M059J (cell line): ENCODE results near the gene TSPAN5. TPM values are rescaled to one million over a fixed set of nuclear protein-coding genes. Genes with fewer than 3 reads are reported as not detected.
A peak's percentile ranks its signal among the peaks of the same experiment; 100 is the strongest.
"Not testable (repeated sequence)": the region's sequence is repeated elsewhere in the genome, so short reads cannot be mapped to it uniquely, and the experiment has no call there.

Experiments used
- DNase-seq: peaks from one replicate; pipeline ENCODE4 v3.0.0-alpha.2; 2012; ENCODE audit warnings: low read depth
- total RNA-seq: library from RNA; depleted of rRNA; stranded (reverse); fragments of >200 nt; shearing (Covaris generic); gene quantifications from 2 replicates; pipeline ENCODE4 v1.2.3, GENCODE V29; 2014

The TSPAN5 gene
- total RNA-seq, 1 experiment from 2014 or later, result 39.0 TPM

GRCh38 chr4:98555798-98556445 is 102.5 kb downstream of the TSPAN5 start:
- DNase-seq, result no peak

- peak; percentile 34 for DNase-seq
Measured at GRCh38 chr4:98546910-98547594, 111.4 kb downstream of the TSPAN5 start.

GRCh38 chr4:98544818-98545414 is 113.5 kb downstream of the TSPAN5 start:
- no peak for DNase-seq

- DNase-seq, result no peak
Measured at GRCh38 chr4:98544141-98544817, 114.1 kb downstream of the TSPAN5 start.

GRCh38 chr4:98542011-98542410 is 116.4 kb downstream of the TSPAN5 start:
- DNase-seq, result no peak

- DNase-seq, result no peak
Measured at GRCh38 chr4:98540803-98541202, 117.6 kb downstream of the TSPAN5 start.

- no peak for DNase-seq
Measured at GRCh38 chr4:98539741-98540140, 118.7 kb downstream of the TSPAN5 start.

- no peak for DNase-seq
Measured at GRCh38 chr4:98539299-98539698, 119.1 kb downstream of the TSPAN5 start.

GRCh38 chr4:98536631-98537030 is 121.8 kb downstream of the TSPAN5 start:
- DNase-seq, result no peak

- DNase-seq, result not testable (repeated sequence)
Measured at GRCh38 chr4:98534146-98534545, 124.3 kb downstream of the TSPAN5 start.

GRCh38 chr4:98530572-98530971 is 127.8 kb downstream of the TSPAN5 start:
- DNase-seq, result no peak

- DNase-seq, result no peak
Measured at GRCh38 chr4:98529970-98530569, 128.3 kb downstream of the TSPAN5 start.

GRCh38 chr4:98528882-98529281 is 129.5 kb downstream of the TSPAN5 start:
- no peak for DNase-seq

- DNase-seq, result no peak
Measured at GRCh38 chr4:98527534-98528269, 130.7 kb downstream of the TSPAN5 start.

- DNase-seq, result no peak
Measured at GRCh38 chr4:98524230-98524629, 134.2 kb downstream of the TSPAN5 start.

GRCh38 chr4:98522636-98523395 is 135.6 kb downstream of the TSPAN5 start:
- peak; percentile 68 for DNase-seq

- DNase-seq, result no peak
Measured at GRCh38 chr4:98522062-98522461, 136.3 kb downstream of the TSPAN5 start.

- no peak for DNase-seq
Measured at GRCh38 chr4:98521486-98521885, 136.9 kb downstream of the TSPAN5 start.

- peak; percentile 45 for DNase-seq
Measured at GRCh38 chr4:98519268-98519977, 139.0 kb downstream of the TSPAN5 start.
